GM19035 (cell line): Measurements from ENCODE around the gene PKP4.

Experiments used
- ATAC-seq: cut with Tn5 transposase; IDR thresholded peaks from one replicate; pipeline ENCODE4 v1.9.1; 2021; ENCODE audit not compliant: unreplicated experiment

The PKP4 gene

GRCh38 chr2:158713523-158714138 lies 256.9 kb downstream of the PKP4 start:
- ATAC-seq, result no peak

GRCh38 chr2:158714420-158714819 lies 257.7 kb downstream of the PKP4 start:
- no peak for ATAC-seq

- ATAC-seq, result no peak
Measured at GRCh38 chr2:158715357-158715756, 258.6 kb downstream of the PKP4 start.

GRCh38 chr2:158716121-158716791 lies 259.5 kb downstream of the PKP4 start:
- ATAC-seq, result no peak

- ATAC-seq, result no peak
Measured at GRCh38 chr2:158716921-158717320, 260.2 kb downstream of the PKP4 start.

GRCh38 chr2:158717366-158718195 lies 260.8 kb downstream of the PKP4 start:
- no peak for ATAC-seq

GRCh38 chr2:158718196-158718585 lies 261.4 kb downstream of the PKP4 start:
- no peak for ATAC-seq

- ATAC-seq, result no peak
Measured at GRCh38 chr2:158718851-158719250, 262.1 kb downstream of the PKP4 start.

- ATAC-seq, result no peak
Measured at GRCh38 chr2:158719403-158719802, 262.7 kb downstream of the PKP4 start.

GRCh38 chr2:158722266-158723105 lies 265.7 kb downstream of the PKP4 start:
- ATAC-seq, result no peak

GRCh38 chr2:158723181-158723838 lies 266.6 kb downstream of the PKP4 start:
- ATAC-seq, result no peak

GRCh38 chr2:158723921-158724802 lies 267.4 kb downstream of the PKP4 start:
- ATAC-seq, result no peak

- ATAC-seq, result no peak
Measured at GRCh38 chr2:158724803-158725381, 268.1 kb downstream of the PKP4 start.

- no peak for ATAC-seq
Measured at GRCh38 chr2:158725441-158725891, 268.7 kb downstream of the PKP4 start.

- ATAC-seq, result no peak
Measured at GRCh38 chr2:158726911-158727592, 270.3 kb downstream of the PKP4 start.

GRCh38 chr2:158728422-158728821 lies 271.7 kb downstream of the PKP4 start:
- ATAC-seq, result no peak

- ATAC-seq, result no peak
Measured at GRCh38 chr2:158729451-158729850, 272.7 kb downstream of the PKP4 start.

- ATAC-seq, result no peak
Measured at GRCh38 chr2:158729873-158730620, 273.3 kb downstream of the PKP4 start.
